Thoracic aorta (tissue), 2 donors: Measurements from ENCODE around the gene IGF2BP3. TPM values are rescaled to one million over a fixed set of nuclear protein-coding genes. Genes with fewer than 3 reads are reported as not detected.

Source experiments
- ATAC-seq: fragments of 150-250 bp; one replicate; pipeline ENCODE4 v1.8.0; 2017; ENCODE audit warnings: low read depth; ENCODE audit not compliant: insufficient number of reproducible peaks, low FRiP score
- DNase-seq: peaks from one replicate; pipeline ENCODE4 v3.0.0-alpha.2; 2020; ENCODE audit warnings: low spot score
- H3K27ac ChIP-seq, 2 donors: fragments of 200-600 bp; sonication (generic); 1 replicate in 1 of 2; 2 replicates in 1 of 2; pipeline ENCODE4 v1.5.1; 2016; ENCODE audit warnings: mild to moderate bottlenecking in 2 of 2, moderate library complexity in 2 of 2
- H3K27me3 ChIP-seq: fragments of 200-600 bp; sonication (generic); replicated peaks from 2 replicates; pipeline ENCODE4 v1.6.0; 2016; ENCODE audit warnings: mild to moderate bottlenecking; ENCODE audit not compliant: insufficient read depth
- H3K36me3 ChIP-seq: fragments of 200-600 bp; sonication (generic); one replicate; pipeline ENCODE4 v1.5.1; 2016
- H3K4me1 ChIP-seq, 2 donors: fragments of 200-600 bp; sonication (generic); 1 replicate in 1 of 2; 2 replicates in 1 of 2; pipeline versions ENCODE4 v1.5.1 to v1.6.0; 2016; ENCODE audit warnings: low read depth in 2 of 2, mild to moderate bottlenecking in 1 of 2; ENCODE audit not compliant: control insufficient read depth in 1 of 2
- H3K4me3 ChIP-seq: fragments of 200-600 bp; sonication (generic); 2 replicates; pipeline ENCODE4 v1.5.1; 2016; ENCODE audit warnings: mild to moderate bottlenecking
- H3K9me3 ChIP-seq: fragments of 200-600 bp; sonication (generic); 2 replicates; pipeline ENCODE4 v1.5.1; 2016
- CTCF ChIP-seq: fragments of 200-600 bp; sonication (generic); IDR thresholded peaks from one replicate; pipeline ENCODE4 v1.5.1; 2019; ENCODE audit warnings: antibody characterized with exemption
- total RNA-seq, 2 donors: library from RNA; depleted of rRNA; stranded (reverse); fragments of >200 nt; gene quantifications; one replicate each; pipeline versions ENCODE4 v1.1.0 to v1.2.3, GENCODE V29; 2016

IGF2BP3 gene
- total RNA-seq, 2 donors from 2014 or later = 0.27 to 8.1 TPM

DNA sequence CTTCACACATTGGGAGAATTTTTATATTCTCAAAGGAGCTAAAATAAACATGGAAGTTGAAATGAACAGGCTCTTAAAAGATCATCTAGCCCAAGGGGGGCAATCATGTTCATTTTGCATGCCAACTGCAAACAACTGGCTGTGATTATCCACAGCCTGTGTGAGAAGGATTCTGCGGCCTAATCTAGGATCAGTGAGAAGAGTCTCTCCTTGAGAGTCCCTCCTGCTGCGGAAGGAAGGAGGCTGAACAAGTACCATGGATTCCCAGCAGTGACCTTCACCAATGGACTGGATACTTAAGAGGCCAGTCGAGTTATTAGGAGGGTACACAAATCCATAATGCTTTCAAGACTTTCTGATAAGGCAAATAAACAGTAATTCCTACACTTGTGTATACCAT, 76.7 kb downstream of the IGF2BP3 start:
- no peaks in the 10 kb centered on the region for H3K9me3 ChIP-seq

DNA sequence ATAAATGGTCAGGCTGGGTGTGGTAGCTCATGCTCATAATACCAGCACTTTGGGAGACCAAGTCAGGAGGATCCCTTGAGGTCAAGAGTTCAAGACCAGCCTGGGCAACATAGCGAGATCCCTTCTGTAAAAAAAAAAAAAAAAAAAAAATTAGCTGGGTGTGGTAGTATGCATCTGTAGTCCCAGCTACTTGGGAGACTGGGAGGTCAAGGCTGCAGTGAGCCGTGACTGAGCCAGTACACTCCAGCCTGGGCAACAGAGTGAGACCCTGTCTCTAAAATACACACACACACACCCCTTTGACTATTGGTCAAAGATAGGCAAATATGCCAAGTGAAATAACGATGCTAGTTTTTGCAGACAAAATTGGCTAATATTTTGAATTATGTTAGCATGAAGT, 80.6 kb downstream of the IGF2BP3 start:
- Histone ChIP-seq H3K4me1 (no peaks in the 10 kb centered on the region), H3K27me3 (no peaks in the 10 kb centered on the region), H3K36me3 (no peaks in the 10 kb centered on the region), H3K27ac (no peak overlapping the region), H3K4me3 (no peak overlapping the region), H3K9me3 (no peaks in the 10 kb centered on the region)
- ATAC-seq (no peak), DNase-seq (no peak)
- no peak for TF ChIP-seq CTCF

More for the DNA sequence above, 76.7 kb downstream of the IGF2BP3 start:
- Histone ChIP-seq H3K36me3 (no peaks in the 10 kb centered on the region), H3K27ac (no peak overlapping the region), H3K27me3 (no peaks in the 10 kb centered on the region), H3K4me1 (no peaks in the 10 kb centered on the region), H3K4me3 (no peak overlapping the region)
- ATAC-seq = no peak
- TF ChIP-seq CTCF = no peak
- DNase-seq = no peak

DNA sequence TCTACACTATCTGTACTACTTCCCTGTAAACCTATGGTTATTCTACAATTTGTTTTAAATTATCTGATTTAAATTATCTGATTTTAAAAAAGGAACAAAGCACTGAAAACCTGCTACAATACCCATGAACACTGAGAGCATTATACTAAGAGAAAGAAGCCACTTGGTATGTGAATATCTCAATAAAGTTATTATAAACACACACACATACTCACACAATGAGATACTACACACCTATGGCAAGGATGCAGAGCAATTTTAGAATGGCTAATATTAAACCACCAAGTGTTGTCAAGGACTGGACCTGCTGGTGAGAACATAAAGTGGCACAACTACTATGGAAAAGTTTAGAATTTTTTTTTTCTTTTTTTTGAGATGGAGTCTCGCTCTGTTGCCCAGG, 82.7 kb downstream of the IGF2BP3 start:
- ATAC-seq = no peak
- Histone ChIP-seq H3K4me3 (no peak overlapping the region), H3K36me3 (no peaks in the 10 kb centered on the region), H3K4me1 (no peaks in the 10 kb centered on the region), H3K9me3 (no peaks in the 10 kb centered on the region), H3K27ac (no peak overlapping the region), H3K27me3 (no peaks in the 10 kb centered on the region)
- no peak for DNase-seq
- no peak for TF ChIP-seq CTCF

- no peak overlapping the region for H3K4me3 ChIP-seq
Measured at GRCh38 chr7:23385140-23385539, 85.2 kb downstream of the IGF2BP3 start.

GRCh38 chr7:23383225-23383624, 87.1 kb downstream of the IGF2BP3 start:
- no peaks in the 10 kb centered on the region for H3K4me1 ChIP-seq
- no peaks in the 10 kb centered on the region for H3K9me3 ChIP-seq
- H3K27ac ChIP-seq = no peak overlapping the region
- no peak overlapping the region for H3K4me3 ChIP-seq
- no peaks in the 10 kb centered on the region for H3K36me3 ChIP-seq
- TF ChIP-seq CTCF = no peak
- ATAC-seq (no peak), DNase-seq (no peak)
- no peaks in the 10 kb centered on the region for H3K27me3 ChIP-seq

More at GRCh38 chr7:23385140-23385539, 85.2 kb downstream of the IGF2BP3 start:
- H3K27me3 ChIP-seq = no peaks in the 10 kb centered on the region
- DNase-seq = no peak
- no peaks in the 10 kb centered on the region for H3K4me1 ChIP-seq
- no peak overlapping the region for H3K27ac ChIP-seq
- H3K9me3 ChIP-seq = no peaks in the 10 kb centered on the region
- no peaks in the 10 kb centered on the region for H3K36me3 ChIP-seq
- TF ChIP-seq CTCF = no peak
- no peak for ATAC-seq
